Stimulated activated CD8-positive, alpha-beta memory T cell treated with anti-CD3 and anti-CD28 coated beads, Interleukin-4, amount 100 ng/mL, for 1 hour (primary cell): ENCODE measurements around the gene SAP130.

Experiments used
- DNase-seq, 2 donors: peaks; one replicate each; pipeline ENCODE4 v3.0.0-alpha.2; 2020; ENCODE audit warnings: low read depth in 2 of 2, low spot score in 1 of 2

The SAP130 gene

GRCh38 chr2:127897531-127898211 lies 130.2 kb downstream of the SAP130 start:
- DNase-seq: no peak

- DNase-seq: no peak
Observed at GRCh38 chr2:127893494-127893893, 134.4 kb downstream of the SAP130 start.

GRCh38 chr2:127893033-127893432 lies 134.8 kb downstream of the SAP130 start:
- DNase-seq: no peak

GRCh38 chr2:127891811-127892210 lies 136.0 kb downstream of the SAP130 start:
- no peak for DNase-seq
